Measurements from ENCODE around the gene HNRNPF.

DNA sequence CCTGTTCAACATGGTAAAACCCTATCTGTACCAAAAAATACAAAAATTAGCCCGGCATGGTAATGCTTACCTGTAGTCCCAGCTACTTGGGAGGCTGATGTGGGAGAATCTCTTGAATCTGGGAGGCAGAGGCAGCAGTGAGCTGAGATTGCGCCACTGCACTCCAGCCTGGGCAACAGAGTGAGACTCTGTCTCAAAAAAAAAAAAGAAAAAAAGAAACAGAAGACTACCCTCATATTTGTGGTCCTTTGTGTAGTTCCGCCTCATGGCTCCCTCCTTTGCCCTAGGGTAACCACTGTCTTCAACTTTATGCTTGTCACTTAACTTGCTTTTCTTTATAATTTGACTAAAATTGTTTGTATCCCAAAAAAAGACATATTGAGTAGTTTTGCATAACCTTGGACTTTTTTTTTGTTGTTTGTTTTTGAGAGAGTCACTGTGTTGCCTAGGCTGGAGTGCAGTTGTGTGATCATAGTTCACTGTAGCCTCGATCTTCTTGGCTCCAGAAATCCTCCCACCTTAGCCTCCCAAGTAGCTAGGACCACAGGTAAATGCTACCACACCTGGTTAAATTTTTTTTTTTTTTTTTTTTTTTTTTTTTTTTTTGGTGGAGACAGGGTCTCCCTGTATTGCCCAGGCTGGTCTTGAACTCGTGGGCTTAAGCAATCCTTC is 31.6 kb upstream of the HNRNPF start:
- TF ChIP-seq CTCF (conservative IDR thresholded peaks at IDR 0.05; ENCODE audit: low read length) (no peak), EZH2phosphoT487 (IDR thresholded peaks at IDR 0.05; ENCODE audit: borderline replicate concordance, low read depth, low read length) (no peak)
